GM12891 (cell line): ENCODE measurements around the gene EGLN1.
"Not testable (repeated sequence)": the region's sequence is repeated elsewhere in the genome, so short reads cannot be mapped to it uniquely, and the experiment has no call there.

Experiments used
- DNase-seq: peaks from one replicate; pipeline ENCODE4 v3.0.0; 2011; ENCODE audit warnings: low spot score; ENCODE audit not compliant: insufficient read length
- FAIRE-seq: peaks from 2 replicates; lab custom pipeline; 2011; peaks lifted over from hg19 to GRCh38; lab: Jason Lieb, UNC
- PAX5 ChIP-seq: IDR thresholded peaks from 2 replicates; pipeline ENCODE4 v1.6.1; 2011; ENCODE audit warnings: low read length, moderate library complexity, mild to moderate bottlenecking; ENCODE audit not compliant: insufficient read depth, severe bottlenecking
- POLR2A ChIP-seq: IDR thresholded peaks from 2 replicates; pipeline ENCODE4 v1.6.1; 2011; ENCODE audit warnings: low read depth, low read length, control low read depth
- POLR2AphosphoS5 ChIP-seq: IDR thresholded peaks from 2 replicates; pipeline ENCODE4 v1.6.1; 2011; ENCODE audit warnings: low read depth, low read length, control low read depth
- POU2F2 ChIP-seq: IDR thresholded peaks from 2 replicates; pipeline ENCODE4 v1.6.1; 2011; ENCODE audit warnings: low read depth, mild to moderate bottlenecking, control low read depth, low read length, moderate library complexity
- SPI1 ChIP-seq: IDR thresholded peaks from 2 replicates; pipeline ENCODE4 v1.6.1; 2011; ENCODE audit warnings: low read depth, low read length, control low read depth
- TAF1 ChIP-seq: IDR thresholded peaks from 2 replicates; pipeline ENCODE4 v1.6.1; 2011; ENCODE audit warnings: low read depth, low read length, control low read depth

The EGLN1 gene

DNA sequence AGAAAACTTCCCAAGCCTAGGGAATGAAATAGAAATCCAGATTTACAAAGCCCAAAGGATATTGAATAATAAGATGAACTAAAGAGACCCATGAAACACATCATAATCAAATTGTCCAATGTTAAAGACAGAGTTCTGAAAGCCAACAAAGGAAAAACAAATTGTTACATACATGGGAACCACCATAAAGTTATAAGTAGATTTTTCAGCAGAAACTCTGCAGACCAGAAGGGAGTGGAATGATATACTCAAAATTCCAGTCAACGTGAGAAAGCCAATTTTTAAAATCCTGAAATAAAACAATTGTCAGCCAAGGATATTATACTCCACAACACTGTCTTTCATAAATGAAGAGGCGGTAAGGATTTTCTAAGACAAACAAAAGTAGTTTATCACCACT lies 22.0 kb upstream of the EGLN1 start:
- no peak for TF ChIP-seq SPI1
- TF ChIP-seq PAX5 = no peak
- TF ChIP-seq POU2F2 = no peak
- no peak for TF ChIP-seq TAF1
- no peak for TF ChIP-seq POLR2A
- TF ChIP-seq POLR2AphosphoS5 = no peak
- no peak for DNase-seq
- FAIRE-seq = no peak

- FAIRE-seq = no peak
- TF ChIP-seq POU2F2 (no peak), TAF1 (no peak), POLR2AphosphoS5 (no peak), PAX5 (no peak), SPI1 (no peak), POLR2A (no peak)
These were observed 21.3 kb upstream of the EGLN1 start for GRCh38 chr1:231443363-231443762.

DNA sequence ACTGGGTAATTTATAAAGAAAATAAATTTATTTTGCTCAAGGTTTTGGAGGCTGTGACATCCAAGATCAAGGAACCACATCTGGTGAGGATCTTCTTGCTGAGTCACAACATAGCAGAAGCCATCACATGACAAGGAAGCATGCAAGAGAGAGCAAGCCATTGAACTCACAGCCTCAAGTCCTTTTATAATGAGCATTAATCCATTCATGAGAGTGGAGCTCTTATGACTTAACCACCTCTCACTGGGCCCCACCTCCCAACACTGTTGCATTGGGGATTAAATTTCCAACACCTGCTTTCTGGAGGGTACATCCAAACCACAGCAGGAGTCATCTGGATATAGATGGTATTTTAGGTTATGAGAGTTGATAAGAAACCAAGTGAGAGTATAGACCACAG lies 20.6 kb upstream of the EGLN1 start:
- no peak for FAIRE-seq

More at GRCh38 chr1:231443363-231443762, 21.3 kb upstream of the EGLN1 start:
- DNase-seq = no peak

GRCh38 chr1:231432996-231433395 lies 10.9 kb upstream of the EGLN1 start:
- FAIRE-seq (no peak), DNase-seq (no peak)
- TF ChIP-seq POU2F2 (no peak), TAF1 (no peak), PAX5 (no peak), POLR2AphosphoS5 (no peak), POLR2A (no peak), SPI1 (no peak)

More for the DNA sequence above, 20.6 kb upstream of the EGLN1 start:
- TF ChIP-seq PAX5 (no peak), POLR2AphosphoS5 (no peak), TAF1 (no peak), POU2F2 (no peak), SPI1 (no peak), POLR2A (no peak)
- no peak for DNase-seq

DNA sequence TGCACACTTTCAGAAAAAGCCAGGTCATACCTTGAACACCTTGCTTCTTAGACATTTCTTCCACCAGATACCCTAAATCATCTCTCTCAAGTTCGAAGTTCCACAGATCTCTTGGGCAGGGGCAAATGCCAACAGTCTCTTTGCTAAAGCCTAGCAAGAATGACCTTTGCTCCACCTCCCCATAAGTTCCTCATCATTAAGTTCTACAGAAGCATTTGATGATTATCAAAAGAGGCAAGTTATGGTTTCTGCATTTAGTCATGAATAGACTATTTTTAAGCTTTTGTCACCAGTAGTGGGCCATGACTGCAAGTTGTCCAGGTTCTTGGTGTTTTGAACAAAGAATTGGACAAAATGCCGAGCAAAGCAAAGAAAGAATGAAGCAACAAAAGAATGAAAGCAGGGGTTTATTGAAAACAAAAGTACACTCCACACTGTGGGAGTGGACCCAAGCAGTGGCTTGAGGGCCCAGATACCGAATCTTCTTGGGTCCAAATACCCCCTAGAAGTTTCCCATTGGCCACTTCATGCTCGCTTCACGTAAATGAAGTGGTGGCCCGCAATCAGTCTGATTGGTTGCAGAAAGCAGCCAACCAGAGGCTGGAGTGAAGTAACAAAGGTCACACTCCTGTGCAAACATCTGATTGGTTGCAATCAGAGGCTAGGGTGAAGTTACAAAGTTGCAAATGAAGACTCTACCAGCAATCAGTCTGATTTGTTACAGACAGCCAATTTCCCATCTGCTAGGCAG lies 9.8 kb upstream of the EGLN1 start:
- DNase-seq (no peak), FAIRE-seq (no peak)
- TF ChIP-seq TAF1 (no peak), PAX5 (no peak), SPI1 (no peak), POLR2AphosphoS5 (no peak), POU2F2 (no peak), POLR2A (no peak)

DNA sequence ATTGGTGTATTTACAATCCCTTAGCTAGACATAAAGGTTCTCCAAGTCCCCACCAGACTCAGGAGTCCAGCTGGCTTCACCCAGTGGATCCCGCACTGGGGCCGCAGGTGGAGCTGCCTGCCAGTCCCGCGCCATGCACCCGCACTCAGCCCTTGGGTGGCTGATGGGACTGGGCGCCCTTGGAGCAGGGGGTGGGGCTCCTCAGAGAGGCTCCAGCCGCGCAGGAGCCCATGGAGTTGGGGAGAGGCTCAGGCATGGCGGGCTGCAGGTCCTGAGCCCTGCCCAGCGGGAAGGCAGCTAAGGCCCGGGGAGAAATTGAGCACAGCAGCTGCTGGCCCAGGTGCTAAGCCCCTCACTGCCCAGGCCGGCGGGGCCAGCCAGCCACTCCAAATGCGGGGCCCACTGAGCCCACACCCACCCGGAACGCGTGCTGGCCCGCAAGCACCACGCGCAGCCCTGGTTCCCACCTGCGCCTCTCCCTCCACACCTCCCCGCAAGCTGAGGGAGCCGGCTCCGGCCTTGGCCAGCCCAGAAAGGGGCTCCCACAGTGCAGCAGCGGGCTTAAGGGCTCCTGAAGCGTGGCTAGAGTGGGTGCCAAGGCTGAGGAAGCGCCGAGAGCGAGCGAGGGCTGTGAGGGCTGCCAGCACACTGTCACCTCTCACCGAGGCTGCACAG lies 8.7 kb upstream of the EGLN1 start:
- not testable (repeated sequence) for DNase-seq, FAIRE-seq

DNA sequence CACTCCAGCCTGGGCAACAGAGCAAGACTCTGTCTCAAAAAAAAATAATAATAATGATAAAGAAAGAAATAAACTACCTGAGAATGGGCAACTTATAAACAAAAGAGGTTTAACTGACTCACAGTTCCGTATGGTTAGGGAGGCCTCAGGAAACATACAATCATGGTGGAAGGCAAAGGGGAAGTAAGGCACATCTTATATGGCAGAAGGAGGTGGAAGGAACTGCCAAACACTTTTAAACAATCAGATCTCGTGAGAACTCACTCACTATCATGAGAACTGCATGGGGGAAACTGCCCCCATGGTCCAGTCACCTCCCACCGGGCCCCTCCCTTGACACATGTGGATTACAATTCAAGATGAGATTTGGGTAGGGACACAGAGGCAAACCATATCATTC lies 6.3 kb upstream of the EGLN1 start:
- no peak for DNase-seq
- TF ChIP-seq POLR2AphosphoS5 = no peak
- no peak for TF ChIP-seq SPI1
- TF ChIP-seq POU2F2 = no peak
- no peak for TF ChIP-seq POLR2A
- TF ChIP-seq TAF1 = no peak
- no peak for TF ChIP-seq PAX5
- no peak for FAIRE-seq

- no peak for TF ChIP-seq SPI1
- no peak for TF ChIP-seq POLR2A
- TF ChIP-seq POU2F2 = no peak
- TF ChIP-seq POLR2AphosphoS5 = no peak
- TF ChIP-seq TAF1 = no peak
- no peak for TF ChIP-seq PAX5
- FAIRE-seq = no peak
- no peak for DNase-seq
These were observed 3.1 kb upstream of the EGLN1 start for GRCh38 chr1:231424950-231425805.

DNA sequence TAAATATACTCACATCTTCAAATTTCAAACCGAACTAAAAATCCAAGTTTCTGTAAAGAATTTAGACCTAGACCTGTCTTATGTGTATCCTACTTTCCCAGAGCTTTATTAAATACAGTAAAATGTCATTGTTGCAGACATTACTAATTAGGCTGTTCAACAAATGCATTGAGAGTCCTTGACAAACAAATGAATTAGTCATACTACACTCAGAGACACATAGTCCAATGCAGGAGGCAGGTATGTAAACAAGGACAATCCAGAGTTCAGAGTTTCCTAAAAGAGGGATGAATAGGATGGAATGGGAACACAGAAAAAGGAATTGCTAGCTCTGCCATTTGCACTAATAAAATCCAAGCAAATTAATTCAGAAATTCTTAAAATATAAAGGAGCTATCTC lies 1.6 kb upstream of the EGLN1 start:
- no peak for TF ChIP-seq TAF1
- no peak for TF ChIP-seq POU2F2
- TF ChIP-seq PAX5 = no peak
- no peak for TF ChIP-seq SPI1
- no peak for TF ChIP-seq POLR2A
- no peak for TF ChIP-seq POLR2AphosphoS5
- no peak for DNase-seq
- no peak for FAIRE-seq

DNA sequence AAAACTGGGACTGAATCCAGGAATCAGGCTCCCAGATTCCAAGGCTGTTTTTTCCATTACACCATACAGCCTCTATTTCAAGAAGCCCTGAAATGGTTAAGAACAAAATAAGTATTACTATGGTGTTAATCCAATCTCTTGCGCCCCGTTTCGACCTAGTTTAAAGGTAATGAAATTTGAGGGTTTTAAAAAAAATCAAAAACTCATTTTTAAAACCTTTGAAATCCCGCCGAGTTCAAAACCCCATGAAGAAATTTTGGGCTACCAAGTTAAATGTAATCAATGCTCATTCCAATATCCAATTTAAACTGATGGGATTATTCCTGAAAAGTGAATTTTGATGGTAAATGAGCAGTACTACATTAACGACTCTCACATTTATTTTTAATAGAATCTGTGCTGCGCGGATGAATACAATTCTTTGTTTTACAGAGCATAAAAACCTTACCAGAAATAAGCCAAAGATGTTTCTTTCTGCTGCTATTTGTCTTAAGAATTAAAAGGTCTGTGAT lies 767 bp upstream of the EGLN1 start:
- DNase-seq (no peak), FAIRE-seq (no peak)
- TF ChIP-seq PAX5 = no peak
- no peak for TF ChIP-seq SPI1
- no peak for TF ChIP-seq POLR2A
- no peak for TF ChIP-seq TAF1
- TF ChIP-seq POU2F2 = no peak
